ENCODE results near the gene PCDHB13.
"Not testable (repeated sequence)": the region's sequence is repeated elsewhere in the genome, so short reads cannot be mapped to it uniquely, and the experiment has no call there.

PCDHB13 gene

GRCh38 chr5:141234109-141234667 lies 20.5 kb downstream of the PCDHB13 start:
- H3K9ac ChIP-seq (ENCODE audit: low read depth in 1 of 2, low read length in 2 of 2), result no peak overlapping the region
- H3K27ac ChIP-seq (ENCODE audit: low read depth in 2 of 2, low read length in 2 of 2), result no peak overlapping the region
- H3K4me3 ChIP-seq (ENCODE audit: low read length in 2 of 2), result peak overlapping the region in 1 of 2 donors; percentile 5
- H3K4me1 ChIP-seq (ENCODE audit: control insufficient read depth in 2 of 2, insufficient read depth in 2 of 2, low read length in 2 of 2), result no peaks in the 10 kb centered on the region
- H3K36me3 ChIP-seq (ENCODE audit: control insufficient read depth in 2 of 2, insufficient read depth in 2 of 2, low read length in 2 of 2), result no peaks in the 10 kb centered on the region
- H3K9me3 ChIP-seq (ENCODE audit: control insufficient read depth in 2 of 2, low read length in 2 of 2), result peaks cover 14 to 25% of the 10 kb centered on the region in 2 donors
- H3K27me3 ChIP-seq (ENCODE audit: control insufficient read depth in 2 of 2, insufficient read depth in 2 of 2, low read length in 2 of 2), result no peaks in the 10 kb centered on the region

DNA sequence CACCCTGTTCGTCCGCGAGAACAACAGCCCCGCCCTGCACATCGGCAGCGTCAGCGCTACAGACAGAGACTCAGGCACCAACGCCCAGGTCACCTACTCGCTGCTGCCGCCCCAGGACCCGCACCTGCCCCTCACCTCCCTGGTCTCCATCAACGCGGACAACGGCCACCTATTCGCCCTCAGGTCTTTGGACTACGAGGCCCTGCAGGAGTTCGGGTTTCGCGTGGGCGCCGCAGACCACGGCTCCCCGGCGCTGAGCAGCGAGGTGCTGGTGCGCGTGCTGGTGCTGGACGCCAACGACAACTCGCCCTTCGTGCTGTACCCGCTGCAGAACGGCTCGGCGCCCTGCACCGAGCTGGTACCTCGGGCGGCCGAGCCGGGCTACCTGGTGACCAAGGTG lies 22.2 kb downstream of the PCDHB13 start:
- peaks cover 15 to 36% of the 10 kb centered on the region in 2 donors for H3K9me3 ChIP-seq (ENCODE audit: control insufficient read depth in 2 of 2, low read length in 2 of 2)
- H3K4me3 ChIP-seq (ENCODE audit: low read length in 2 of 2); H3K27ac ChIP-seq (ENCODE audit: low read depth in 2 of 2, low read length in 2 of 2); H3K4me1 ChIP-seq (ENCODE audit: control insufficient read depth in 2 of 2, insufficient read depth in 2 of 2, low read length in 2 of 2); H3K36me3 ChIP-seq (ENCODE audit: control insufficient read depth in 2 of 2, insufficient read depth in 2 of 2, low read length in 2 of 2); H3K9ac ChIP-seq (ENCODE audit: low read depth in 1 of 2, low read length in 2 of 2); H3K27me3 ChIP-seq (ENCODE audit: control insufficient read depth in 2 of 2, insufficient read depth in 2 of 2, low read length in 2 of 2): not testable (repeated sequence)

DNA sequence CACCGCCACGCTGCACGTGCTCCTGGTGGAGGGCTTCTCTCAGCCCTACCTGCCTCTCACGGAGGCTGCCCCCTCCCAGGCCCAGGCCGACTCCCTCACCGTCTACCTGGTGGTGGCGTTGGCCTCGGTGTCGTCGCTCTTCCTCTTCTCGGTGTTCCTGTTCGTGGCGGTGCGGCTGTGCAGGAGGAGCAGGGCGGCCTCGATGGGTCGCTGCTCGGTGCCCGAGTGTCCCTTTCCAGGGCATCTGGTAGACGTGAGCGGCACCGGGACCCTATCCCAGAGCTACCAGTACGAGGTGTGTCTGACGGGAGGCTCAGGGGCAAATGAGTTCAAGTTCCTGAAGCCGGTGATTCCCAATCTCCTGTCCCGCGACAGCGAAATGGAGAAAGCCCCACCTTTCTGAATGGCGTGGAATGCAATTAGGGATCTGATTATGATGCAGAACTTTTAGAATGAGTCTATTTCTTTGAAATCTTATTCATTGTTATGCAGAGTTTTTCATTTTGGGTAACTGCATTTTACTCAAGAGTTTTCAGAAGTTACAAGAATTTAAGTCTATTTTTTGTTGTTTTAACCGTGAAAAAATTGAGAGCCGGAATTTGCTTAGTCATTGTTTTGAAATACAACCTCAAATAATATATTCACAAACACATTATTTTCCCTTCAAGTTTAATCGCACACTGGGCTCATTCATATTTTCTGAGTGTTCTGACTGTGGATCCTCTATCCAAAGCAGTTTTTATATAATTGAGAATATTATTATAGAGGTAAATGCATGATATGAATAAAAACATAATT lies 23.0 kb downstream of the PCDHB13 start:
- Histone ChIP-seq H3K36me3 (ENCODE audit: control insufficient read depth in 2 of 2, insufficient read depth in 2 of 2, low read length in 2 of 2) (no peaks in the 10 kb centered on the region), H3K4me1 (ENCODE audit: control insufficient read depth in 2 of 2, insufficient read depth in 2 of 2, low read length in 2 of 2) (no peaks in the 10 kb centered on the region), H3K27ac (ENCODE audit: low read depth in 2 of 2, low read length in 2 of 2) (no peak overlapping the region), H3K9me3 (ENCODE audit: control insufficient read depth in 2 of 2, low read length in 2 of 2) (peaks cover 21 to 36% of the 10 kb centered on the region in 2 donors), H3K4me3 (ENCODE audit: low read length in 2 of 2) (no peak overlapping the region), H3K27me3 (ENCODE audit: control insufficient read depth in 2 of 2, insufficient read depth in 2 of 2, low read length in 2 of 2) (no peaks in the 10 kb centered on the region), H3K9ac (ENCODE audit: low read depth in 1 of 2, low read length in 2 of 2) (no peak overlapping the region)

DNA sequence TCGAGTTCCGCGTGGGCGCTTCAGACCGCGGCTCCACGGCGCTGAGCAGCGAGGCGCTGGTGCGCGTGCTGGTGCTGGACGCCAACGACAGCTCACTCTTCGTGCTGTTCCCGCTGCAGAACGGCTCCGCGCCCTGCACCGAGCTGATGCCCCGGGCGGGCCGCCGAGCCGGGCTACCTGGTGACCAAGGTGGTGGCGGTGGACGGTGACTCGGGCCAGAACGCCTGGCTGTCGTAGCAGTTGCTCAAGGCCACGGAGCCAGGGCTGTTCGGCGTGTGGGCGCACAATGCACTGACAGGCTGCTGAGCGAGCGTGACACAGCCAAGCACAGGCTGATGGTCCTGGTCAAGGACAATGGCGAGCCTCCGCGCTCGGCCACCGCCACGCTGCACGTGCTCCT lies 27.8 kb downstream of the PCDHB13 start:
- peaks cover 30 to 33% of the 10 kb centered on the region in 2 donors for H3K9me3 ChIP-seq (ENCODE audit: control insufficient read depth in 2 of 2, low read length in 2 of 2)
- H3K4me1 ChIP-seq (ENCODE audit: control insufficient read depth in 2 of 2, insufficient read depth in 2 of 2, low read length in 2 of 2), result no peaks in the 10 kb centered on the region
- H3K27me3 ChIP-seq (ENCODE audit: control insufficient read depth in 2 of 2, insufficient read depth in 2 of 2, low read length in 2 of 2), result no peaks in the 10 kb centered on the region
- no peak overlapping the region for H3K4me3 ChIP-seq (ENCODE audit: low read length in 2 of 2)
- H3K9ac ChIP-seq (ENCODE audit: low read depth in 1 of 2, low read length in 2 of 2), result no peak overlapping the region
- no peaks in the 10 kb centered on the region for H3K36me3 ChIP-seq (ENCODE audit: control insufficient read depth in 2 of 2, insufficient read depth in 2 of 2, low read length in 2 of 2)
- no peak overlapping the region for H3K27ac ChIP-seq (ENCODE audit: low read depth in 2 of 2, low read length in 2 of 2)

DNA sequence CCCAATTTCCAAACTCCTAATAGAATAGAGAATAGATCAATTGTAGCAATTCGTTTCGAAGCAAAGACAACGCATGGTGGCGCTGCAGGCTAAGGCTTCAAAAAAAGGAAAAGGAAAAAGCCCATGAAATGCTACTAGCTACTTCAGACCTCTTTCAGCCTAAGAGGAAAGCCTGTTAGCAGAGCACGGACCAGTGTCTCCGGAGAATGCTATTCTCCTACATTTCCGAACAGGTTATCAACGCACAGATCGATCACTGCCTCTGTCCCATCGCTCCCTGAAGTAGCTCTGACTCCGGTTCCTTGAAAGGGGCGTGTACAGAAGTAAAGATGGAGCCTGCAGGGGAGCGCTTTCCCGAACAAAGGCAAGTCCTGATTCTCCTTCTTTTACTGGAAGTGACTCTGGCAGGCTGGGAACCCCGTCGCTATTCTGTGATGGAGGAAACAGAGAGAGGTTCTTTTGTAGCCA lies 31.6 kb downstream of the PCDHB13 start, which contains the start of gene PCDHB15:
TSS of gene PCDHB15 (plus strand) at position 146 of the 468 bp plus-strand sequence. CDS start at position 330, 184 bp downstream.
- no peaks in the 10 kb centered on the region for H3K27me3 ChIP-seq (ENCODE audit: control insufficient read depth in 2 of 2, insufficient read depth in 2 of 2, low read length in 2 of 2)
- no peaks in the 10 kb centered on the region for H3K36me3 ChIP-seq (ENCODE audit: control insufficient read depth in 2 of 2, insufficient read depth in 2 of 2, low read length in 2 of 2)
- peaks cover 18 to 33% of the 10 kb centered on the region in 2 donors for H3K9me3 ChIP-seq (ENCODE audit: control insufficient read depth in 2 of 2, low read length in 2 of 2)
- no peaks in the 10 kb centered on the region for H3K4me1 ChIP-seq (ENCODE audit: control insufficient read depth in 2 of 2, insufficient read depth in 2 of 2, low read length in 2 of 2)
- H3K27ac ChIP-seq (ENCODE audit: low read depth in 2 of 2, low read length in 2 of 2), result no peak within 1 kb of the TSS
- peak within 1 kb of the TSS; percentile 34 to 54 for H3K4me3 ChIP-seq (ENCODE audit: low read length in 2 of 2)
- H3K9ac ChIP-seq (ENCODE audit: low read depth in 1 of 2, low read length in 2 of 2), result no peak within 1 kb of the TSS

- H3K27ac ChIP-seq (ENCODE audit: low read depth in 2 of 2, low read length in 2 of 2); H3K9ac ChIP-seq (ENCODE audit: low read depth in 1 of 2, low read length in 2 of 2); H3K4me1 ChIP-seq (ENCODE audit: control insufficient read depth in 2 of 2, insufficient read depth in 2 of 2, low read length in 2 of 2); H3K27me3 ChIP-seq (ENCODE audit: control insufficient read depth in 2 of 2, insufficient read depth in 2 of 2, low read length in 2 of 2); H3K36me3 ChIP-seq (ENCODE audit: control insufficient read depth in 2 of 2, insufficient read depth in 2 of 2, low read length in 2 of 2); H3K4me3 ChIP-seq (ENCODE audit: low read length in 2 of 2): not testable (repeated sequence)
- H3K9me3 ChIP-seq (ENCODE audit: control insufficient read depth in 2 of 2, low read length in 2 of 2), result peaks cover 25 to 30% of the 10 kb centered on the region in 2 donors
These were observed 33.3 kb downstream of the PCDHB13 start for GRCh38 chr5:141246971-141247370.

- H3K27me3 ChIP-seq (ENCODE audit: control insufficient read depth in 2 of 2, insufficient read depth in 2 of 2, low read length in 2 of 2); H3K27ac ChIP-seq (ENCODE audit: low read depth in 2 of 2, low read length in 2 of 2); H3K36me3 ChIP-seq (ENCODE audit: control insufficient read depth in 2 of 2, insufficient read depth in 2 of 2, low read length in 2 of 2); H3K4me3 ChIP-seq (ENCODE audit: low read length in 2 of 2); H3K4me1 ChIP-seq (ENCODE audit: control insufficient read depth in 2 of 2, insufficient read depth in 2 of 2, low read length in 2 of 2); H3K9ac ChIP-seq (ENCODE audit: low read depth in 1 of 2, low read length in 2 of 2): not testable (repeated sequence)
- peaks cover 25 to 30% of the 10 kb centered on the region in 2 donors for H3K9me3 ChIP-seq (ENCODE audit: control insufficient read depth in 2 of 2, low read length in 2 of 2)
These were observed 33.7 kb downstream of the PCDHB13 start for GRCh38 chr5:141247434-141247833.

DNA sequence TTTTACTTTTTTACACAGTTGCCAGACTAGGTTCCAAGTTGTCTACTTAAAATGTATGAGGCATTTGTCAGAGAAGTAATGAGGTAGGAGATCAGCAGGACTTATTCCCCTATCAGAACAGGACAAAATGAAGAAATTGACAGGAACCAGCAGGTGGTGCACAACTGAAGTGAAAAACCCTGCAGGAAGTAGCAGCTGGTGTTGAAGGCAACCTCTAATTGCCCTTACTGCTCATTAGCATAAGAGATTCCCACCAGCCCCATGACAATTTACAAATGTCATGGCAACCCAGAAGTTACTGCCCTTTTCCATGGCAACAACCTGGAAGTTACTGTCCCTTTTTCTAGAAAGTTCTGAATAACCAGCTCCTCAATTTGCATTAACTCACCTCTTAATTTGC lies 36.9 kb downstream of the PCDHB13 start:
- Histone ChIP-seq H3K4me3 (ENCODE audit: low read length in 2 of 2) (no peak overlapping the region), H3K9me3 (ENCODE audit: control insufficient read depth in 2 of 2, low read length in 2 of 2) (peaks cover 24 to 40% of the 10 kb centered on the region in 2 donors), H3K4me1 (ENCODE audit: control insufficient read depth in 2 of 2, insufficient read depth in 2 of 2, low read length in 2 of 2) (no peaks in the 10 kb centered on the region), H3K27ac (ENCODE audit: low read depth in 2 of 2, low read length in 2 of 2) (no peak overlapping the region), H3K27me3 (ENCODE audit: control insufficient read depth in 2 of 2, insufficient read depth in 2 of 2, low read length in 2 of 2) (no peaks in the 10 kb centered on the region), H3K36me3 (ENCODE audit: control insufficient read depth in 2 of 2, insufficient read depth in 2 of 2, low read length in 2 of 2) (no peaks in the 10 kb centered on the region), H3K9ac (ENCODE audit: low read depth in 1 of 2, low read length in 2 of 2) (no peak overlapping the region)

DNA sequence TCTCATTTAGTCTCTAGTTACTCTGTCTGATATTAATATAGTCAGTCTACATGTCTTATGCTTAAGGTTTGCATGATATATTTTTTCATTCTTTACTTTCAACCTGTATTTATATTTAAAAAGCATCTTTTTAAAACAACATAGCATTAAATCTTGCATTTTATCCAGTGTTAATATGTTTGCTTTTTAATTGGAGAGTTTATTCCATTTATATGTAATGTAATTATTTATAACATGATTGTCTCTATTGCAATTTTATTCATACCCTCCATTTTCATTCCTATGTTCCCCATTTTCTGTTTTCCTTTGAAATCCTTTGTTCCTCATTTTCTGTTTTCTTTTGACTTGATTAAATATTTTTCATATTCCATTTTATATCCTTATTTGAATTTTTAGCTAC lies 44.7 kb downstream of the PCDHB13 start:
- no peaks in the 10 kb centered on the region for H3K4me1 ChIP-seq (ENCODE audit: control insufficient read depth in 2 of 2, insufficient read depth in 2 of 2, low read length in 2 of 2)
- H3K9ac ChIP-seq (ENCODE audit: low read depth in 1 of 2, low read length in 2 of 2), result no peak overlapping the region
- peaks cover 60 to 62% of the 10 kb centered on the region in 2 donors for H3K9me3 ChIP-seq (ENCODE audit: control insufficient read depth in 2 of 2, low read length in 2 of 2)
- no peaks in the 10 kb centered on the region for H3K27me3 ChIP-seq (ENCODE audit: control insufficient read depth in 2 of 2, insufficient read depth in 2 of 2, low read length in 2 of 2)
- no peaks in the 10 kb centered on the region for H3K36me3 ChIP-seq (ENCODE audit: control insufficient read depth in 2 of 2, insufficient read depth in 2 of 2, low read length in 2 of 2)
- H3K27ac ChIP-seq (ENCODE audit: low read depth in 2 of 2, low read length in 2 of 2), result no peak overlapping the region
- no peak overlapping the region for H3K4me3 ChIP-seq (ENCODE audit: low read length in 2 of 2)

DNA sequence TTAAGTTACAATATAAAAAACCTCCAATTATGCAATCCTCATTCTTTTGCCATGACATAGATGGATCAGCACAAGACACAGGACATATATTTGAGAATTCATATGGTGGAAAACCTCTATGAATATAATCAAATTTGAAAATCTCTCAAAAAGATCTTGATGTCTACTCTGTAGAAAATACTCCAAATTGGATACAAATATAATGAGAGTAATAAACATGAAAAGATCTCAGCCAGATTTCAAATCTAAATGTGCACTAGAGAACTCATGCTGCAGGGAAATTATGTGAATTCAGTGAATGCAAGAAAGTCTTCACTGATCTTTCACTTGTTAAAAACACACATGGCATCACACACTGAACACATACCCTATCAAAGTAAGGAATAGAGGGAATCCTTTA lies 45.2 kb downstream of the PCDHB13 start:
- H3K4me3 ChIP-seq (ENCODE audit: low read length in 2 of 2), result peak overlapping the region in 1 of 2 donors; percentile 2
- peaks cover 57 to 61% of the 10 kb centered on the region in 2 donors for H3K9me3 ChIP-seq (ENCODE audit: control insufficient read depth in 2 of 2, low read length in 2 of 2)
- H3K27ac ChIP-seq (ENCODE audit: low read depth in 2 of 2, low read length in 2 of 2), result no peak overlapping the region
- H3K9ac ChIP-seq (ENCODE audit: low read depth in 1 of 2, low read length in 2 of 2), result no peak overlapping the region
- H3K36me3 ChIP-seq (ENCODE audit: control insufficient read depth in 2 of 2, insufficient read depth in 2 of 2, low read length in 2 of 2), result no peaks in the 10 kb centered on the region
- no peaks in the 10 kb centered on the region for H3K27me3 ChIP-seq (ENCODE audit: control insufficient read depth in 2 of 2, insufficient read depth in 2 of 2, low read length in 2 of 2)
- H3K4me1 ChIP-seq (ENCODE audit: control insufficient read depth in 2 of 2, insufficient read depth in 2 of 2, low read length in 2 of 2), result no peaks in the 10 kb centered on the region

Measured in mucosa of rectum (tissue), 2 donors.